ENCODE data around the gene RNASE2.
"Not testable (repeated sequence)": the region's sequence is repeated elsewhere in the genome, so short reads cannot be mapped to it uniquely, and the experiment has no call there.

GRCh38 chr14:20910822-20911221 is 44.5 kb upstream of the RNASE2 start:
- not testable (repeated sequence) for TF ChIP-seq EZH2 (IDR thresholded peaks at IDR 0.05; ENCODE audit: insufficient read depth, poor library complexity, severe bottlenecking); EZH2phosphoT487 (IDR thresholded peaks at IDR 0.05; ENCODE audit: insufficient read depth, low read depth)
